Choroid plexus epithelial cell (primary cell): ENCODE measurements around the gene PLCH1.

Experiments used
- DNase-seq: peaks from one replicate; pipeline ENCODE4 v3.0.0-alpha.2; 2010; ENCODE audit warnings: low read depth
- H3K4me3 ChIP-seq: 2 replicates; pipeline ENCODE4 v1.5.1; 2011; ENCODE audit warnings: low read depth, mild to moderate bottlenecking, control low read depth, low read length, moderate library complexity
- CTCF ChIP-seq: conservative IDR thresholded peaks from 2 replicates; pipeline ENCODE4 v1.5.1; 2011; ENCODE audit warnings: low read depth, mild to moderate bottlenecking, control low read depth, inconsistent platforms, low read length, moderate library complexity

Gene PLCH1

GRCh38 chr3:155465664-155466063 is 279.2 kb downstream of the PLCH1 start:
- no peak overlapping the region for H3K4me3 ChIP-seq
- no peak for TF ChIP-seq CTCF
- no peak for DNase-seq

DNA sequence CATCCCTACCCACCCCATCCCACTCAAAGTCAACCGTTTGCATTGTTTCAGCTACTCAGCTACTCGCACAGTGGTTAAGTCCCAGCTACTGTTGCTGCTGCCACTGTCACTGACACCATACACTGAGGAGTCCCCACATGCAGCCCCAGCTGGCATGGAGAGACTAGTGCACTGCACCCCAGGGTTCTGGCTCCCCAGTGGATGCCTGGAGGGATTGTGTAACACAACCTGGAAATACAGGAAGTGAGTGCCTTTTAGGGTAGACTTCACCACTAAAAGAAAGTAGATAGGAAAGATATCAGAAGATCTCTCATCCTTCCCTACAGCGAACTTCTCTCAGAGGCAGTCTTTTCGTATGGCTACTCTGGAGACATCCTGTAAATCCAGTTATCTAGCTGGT is 282.2 kb downstream of the PLCH1 start:
- TF ChIP-seq CTCF, result no peak
- no peak overlapping the region for H3K4me3 ChIP-seq
- no peak for DNase-seq

GRCh38 chr3:155457591-155457990 is 287.3 kb downstream of the PLCH1 start:
- no peak for DNase-seq
- TF ChIP-seq CTCF, result no peak
- H3K4me3 ChIP-seq, result no peak overlapping the region

DNA sequence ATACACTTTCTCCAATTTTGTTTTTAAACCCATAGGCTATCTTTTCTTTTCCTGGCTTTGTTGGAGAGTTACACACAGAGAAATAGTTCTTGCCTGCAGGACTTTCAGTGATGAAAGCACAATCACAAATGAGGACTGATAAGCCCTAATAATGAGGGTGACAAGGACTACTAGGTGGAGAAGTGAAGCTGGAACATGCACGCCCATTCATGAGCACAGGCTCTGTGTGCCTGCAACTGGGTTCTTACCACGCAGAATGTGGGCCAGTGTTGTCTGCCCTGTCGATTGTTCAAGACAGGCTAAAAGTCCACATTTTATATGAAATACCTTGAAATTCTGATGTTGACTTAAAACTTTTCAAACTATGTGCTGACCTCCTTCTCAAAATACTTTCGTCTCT is 289.1 kb downstream of the PLCH1 start:
- H3K4me3 ChIP-seq, result no peak overlapping the region
- no peak for DNase-seq
- TF ChIP-seq CTCF, result no peak

GRCh38 chr3:155453512-155453911 is 291.4 kb downstream of the PLCH1 start:
- no peak for DNase-seq
- no peak for TF ChIP-seq CTCF
- H3K4me3 ChIP-seq, result no peak overlapping the region

DNA sequence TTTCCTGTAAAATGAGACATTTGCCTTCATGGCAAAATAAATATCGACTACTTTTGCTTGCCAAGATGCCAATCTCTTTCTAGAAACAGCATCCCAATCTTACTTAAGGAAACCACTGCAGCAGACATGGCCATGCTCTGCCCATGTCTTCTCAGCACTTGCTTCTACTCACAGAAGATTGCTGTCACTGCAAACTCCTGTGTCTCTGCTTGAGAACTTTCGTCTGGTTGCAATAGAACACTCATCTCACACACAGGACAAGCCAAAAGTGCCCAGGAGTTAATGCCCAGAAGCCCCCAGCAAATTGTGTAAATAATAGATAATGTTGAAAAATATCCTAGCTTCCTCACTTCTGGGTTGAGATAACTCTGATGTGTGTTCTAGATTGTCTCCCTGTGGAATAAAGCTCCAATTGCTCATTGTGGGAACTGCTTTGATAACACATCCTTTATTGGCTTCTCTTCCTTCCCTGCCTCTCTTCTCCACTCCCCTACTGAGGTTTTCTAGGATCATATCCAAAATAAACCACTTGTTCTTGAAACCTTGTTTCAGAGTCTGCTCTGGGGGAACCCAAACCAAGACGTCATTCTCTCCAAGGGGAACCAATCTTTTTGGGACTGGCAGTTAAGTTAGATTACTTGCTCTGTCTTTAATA is 295.1 kb downstream of the PLCH1 start:
- TF ChIP-seq CTCF, result no peak
- DNase-seq, result no peak
- H3K4me3 ChIP-seq, result no peak overlapping the region

DNA sequence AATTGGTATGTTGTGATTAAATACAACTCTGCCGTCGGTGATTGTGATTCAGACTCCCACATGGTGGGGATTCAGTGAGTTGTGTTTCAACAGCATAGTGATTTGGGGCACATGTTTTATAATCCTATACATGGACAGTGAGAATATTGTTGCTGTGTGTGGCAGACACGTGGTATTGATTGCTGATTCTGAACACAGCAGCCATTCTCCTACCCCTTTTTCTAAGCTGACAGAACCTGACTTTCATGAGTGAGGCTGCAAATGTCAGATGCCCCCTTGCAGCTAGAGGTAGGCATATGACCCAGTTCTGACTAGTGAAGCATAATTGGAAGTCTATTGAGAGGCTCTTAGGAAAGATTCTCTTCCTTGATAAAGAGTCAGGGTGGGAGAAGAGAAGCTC is 296.3 kb downstream of the PLCH1 start:
- TF ChIP-seq CTCF, result no peak
- DNase-seq, result no peak
- H3K4me3 ChIP-seq, result no peak overlapping the region
